ENCODE results near the gene CCR9. TPM values are rescaled to one million over a fixed set of nuclear protein-coding genes. Genes with fewer than 3 reads are reported as not detected.

Gene CCR9
- total RNA-seq, 1 donor = 1.9 TPM

DNA sequence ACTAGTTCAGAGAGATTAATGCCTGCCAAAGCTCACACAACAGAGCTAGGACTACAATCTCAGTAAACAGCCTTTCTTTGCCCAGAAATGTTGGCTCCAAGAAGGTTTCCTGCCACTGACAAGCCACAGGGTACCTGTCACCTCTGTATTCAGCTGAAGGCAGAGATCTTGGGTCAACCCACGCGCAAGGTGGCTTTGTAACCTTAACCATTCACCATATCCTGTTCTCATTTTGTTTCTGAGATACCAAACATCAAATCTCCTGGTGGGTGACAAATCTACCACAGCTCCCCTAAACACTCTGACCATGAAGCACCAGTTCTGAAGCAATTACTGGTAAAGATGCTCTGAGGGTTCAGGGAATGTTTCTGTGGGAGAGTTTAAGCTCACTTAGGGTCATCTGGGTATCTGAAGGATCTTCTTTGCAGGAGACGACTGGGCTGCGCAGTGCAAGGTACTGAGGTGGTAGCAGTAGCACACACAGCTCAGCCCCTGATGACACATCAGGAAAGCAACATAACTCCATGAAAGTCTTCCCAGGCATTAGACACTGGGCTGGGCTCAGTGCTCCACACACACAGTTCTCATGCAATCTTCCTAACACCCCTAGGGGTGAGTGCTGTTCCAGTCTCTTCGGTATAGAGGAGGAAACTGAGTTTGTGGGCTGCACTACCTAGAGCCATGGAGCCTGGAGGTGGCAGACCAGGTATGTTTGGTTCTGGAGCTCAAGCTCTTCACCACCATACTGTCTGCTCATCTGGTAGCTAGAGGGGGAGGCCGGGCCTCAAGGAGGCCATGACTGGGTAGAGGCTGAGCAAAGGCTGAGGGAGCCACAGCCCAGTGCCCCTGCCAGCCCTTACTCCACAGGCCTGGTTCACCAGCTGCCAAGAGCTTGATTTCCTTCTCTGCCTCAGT, 64.6 kb downstream of the CCR9 start:
- no peak for DNase-seq (ENCODE audit: low read depth in 2 of 3, low spot score in 2 of 3)

- no peak for DNase-seq (ENCODE audit: low read depth in 2 of 3, low spot score in 2 of 3)
These were observed 65.6 kb downstream of the CCR9 start for GRCh38 chr3:45951946-45952345.

DNA sequence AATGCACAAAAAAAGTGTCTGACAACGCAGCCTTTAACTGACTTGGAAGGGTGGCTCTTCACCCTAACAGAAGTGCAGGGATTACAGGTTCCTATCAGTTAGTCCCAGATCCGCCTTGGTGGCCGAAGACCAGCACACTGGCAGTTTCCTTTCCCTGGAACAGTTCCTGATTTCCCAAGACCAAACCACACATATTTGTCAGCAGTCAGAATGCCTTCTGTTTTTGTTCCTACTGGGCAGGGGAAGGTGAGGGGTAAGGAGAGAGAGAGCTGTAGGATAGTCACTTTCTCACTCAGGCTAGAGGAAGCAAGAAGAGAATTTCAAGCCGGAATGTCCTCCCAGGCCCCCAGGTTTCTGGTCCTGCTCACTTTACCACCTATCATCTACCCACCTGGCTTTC, 66.1 kb downstream of the CCR9 start:
- no peak for DNase-seq (ENCODE audit: low read depth in 2 of 3, low spot score in 2 of 3)

Small RNAs within 50 kb of the gene (small RNA-seq; reads per million reads assigned to genes)
- not detected for gene RF00019

Other genes with a start within 250 kb of the CCR9 start
- gene SACM1L, start 197.1 kb upstream of the CCR9 start, total RNA-seq = 28.0 TPM
- gene SLC6A20, start 90.0 kb upstream of the CCR9 start, total RNA-seq = under 0.01 TPM
- gene LZTFL1, start 44.4 kb upstream of the CCR9 start, total RNA-seq = 10.0 TPM
- gene CXCR6, start 56.9 kb downstream of the CCR9 start, total RNA-seq = under 0.01 TPM
- gene FYCO1, start 109.3 kb downstream of the CCR9 start, total RNA-seq = 13.7 TPM
- gene XCR1, start 140.9 kb downstream of the CCR9 start, total RNA-seq = not detected